ENCODE results near the gene TLCD3B.

The TLCD3B gene

DNA sequence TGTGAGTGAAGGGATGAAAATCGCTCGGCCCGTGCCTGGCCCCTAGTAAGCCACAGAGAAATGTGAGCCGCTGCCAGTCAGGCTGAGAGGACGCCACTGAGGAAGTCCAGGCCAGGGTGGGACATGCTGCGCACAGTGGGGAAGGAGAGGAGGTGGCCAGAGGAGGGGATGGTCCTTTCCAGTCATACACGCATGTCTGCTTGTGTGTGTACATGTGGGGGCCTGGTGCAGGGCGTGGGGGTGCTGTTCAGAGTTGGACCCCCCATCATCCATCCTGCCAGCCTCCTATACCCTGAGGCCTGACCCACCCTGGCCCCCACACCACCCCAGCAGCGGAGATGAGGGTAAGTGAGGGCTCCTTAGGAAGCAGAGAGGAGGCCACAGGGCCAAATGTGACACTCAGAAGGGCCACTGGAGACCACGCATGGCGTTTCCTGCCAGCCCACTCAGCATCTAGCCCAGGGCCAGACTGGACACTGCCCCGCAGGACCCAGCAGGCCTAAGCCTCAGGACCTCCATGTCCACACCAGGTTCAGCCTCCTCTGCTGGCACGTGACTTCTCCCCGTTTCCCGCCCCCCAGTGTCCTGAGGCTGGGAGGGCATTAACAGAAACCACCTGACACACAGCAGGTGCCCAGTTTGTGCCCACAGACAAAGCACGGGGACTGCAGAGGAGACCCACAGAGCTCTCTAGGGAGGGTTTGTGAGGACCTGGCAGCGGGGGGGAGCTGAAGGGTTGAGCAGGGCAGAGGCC is 27.2 kb downstream of the TLCD3B start:
- no peak for DNase-seq

DNA sequence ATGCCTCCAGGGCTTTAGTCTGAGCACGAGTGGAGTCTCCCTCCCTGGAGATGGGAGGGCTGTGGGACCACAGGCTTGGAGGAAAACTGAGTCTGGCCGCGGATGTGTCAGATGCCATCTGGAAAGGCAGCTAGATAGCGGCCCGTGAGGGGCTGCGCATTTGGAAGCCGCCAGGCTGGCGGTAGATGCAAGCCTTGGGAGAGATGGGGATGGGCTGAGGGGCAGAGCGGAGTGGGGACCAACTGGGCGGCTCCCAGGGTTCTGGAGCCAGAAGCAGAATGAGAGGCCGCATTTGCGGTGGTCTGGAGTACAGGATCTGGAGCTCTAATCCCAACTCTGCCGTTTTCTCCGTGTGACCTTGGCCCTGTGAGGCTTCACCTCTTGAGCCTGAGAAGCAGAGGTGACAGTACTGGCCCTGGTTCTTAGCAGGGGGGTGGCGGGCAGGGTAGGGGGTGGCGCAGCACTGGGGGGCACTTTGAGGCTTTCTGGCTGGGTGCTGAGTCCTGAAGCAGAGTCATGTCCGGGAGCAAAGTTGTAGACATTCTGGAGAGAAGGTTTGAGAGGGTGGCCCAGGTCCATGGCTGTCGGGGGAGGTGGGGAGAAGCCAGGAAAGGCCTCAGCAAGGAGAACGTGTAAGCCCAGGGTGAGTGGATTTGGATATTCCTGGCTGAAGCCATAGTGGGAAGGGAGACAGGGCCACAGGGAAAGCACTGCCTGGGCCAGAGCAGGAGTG is 28.3 kb downstream of the TLCD3B start:
- DNase-seq = no peak

- no peak for DNase-seq
These were observed 30.1 kb downstream of the TLCD3B start for GRCh38 chr16:30000735-30001631.

GRCh38 chr16:29999605-30000004 is 31.5 kb downstream of the TLCD3B start:
- no peak for DNase-seq

DNA sequence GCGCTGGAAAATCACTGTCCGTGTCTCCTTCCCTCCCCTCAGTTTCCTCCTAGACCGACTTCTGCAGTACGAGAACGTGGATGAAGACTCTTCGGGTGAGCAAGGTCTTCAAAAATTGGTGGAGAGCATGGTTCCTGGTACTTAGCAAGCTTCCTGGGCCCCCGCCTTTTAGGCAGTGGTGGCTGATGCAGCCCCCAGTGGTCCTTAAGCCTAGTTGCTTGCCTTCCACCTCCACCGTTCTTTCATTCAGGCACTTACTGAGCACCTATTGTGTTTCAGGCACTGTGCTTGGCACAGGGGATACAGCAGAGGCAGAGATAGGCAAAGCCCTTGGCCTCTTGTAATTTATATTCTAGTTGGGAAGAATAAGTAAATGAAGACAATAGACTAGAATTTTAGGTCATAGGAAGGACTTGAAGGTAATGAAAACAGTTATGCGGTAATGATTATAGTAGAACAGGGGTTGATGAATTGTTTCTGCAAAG is 34.3 kb downstream of the TLCD3B start:
- DNase-seq = no peak

DNA sequence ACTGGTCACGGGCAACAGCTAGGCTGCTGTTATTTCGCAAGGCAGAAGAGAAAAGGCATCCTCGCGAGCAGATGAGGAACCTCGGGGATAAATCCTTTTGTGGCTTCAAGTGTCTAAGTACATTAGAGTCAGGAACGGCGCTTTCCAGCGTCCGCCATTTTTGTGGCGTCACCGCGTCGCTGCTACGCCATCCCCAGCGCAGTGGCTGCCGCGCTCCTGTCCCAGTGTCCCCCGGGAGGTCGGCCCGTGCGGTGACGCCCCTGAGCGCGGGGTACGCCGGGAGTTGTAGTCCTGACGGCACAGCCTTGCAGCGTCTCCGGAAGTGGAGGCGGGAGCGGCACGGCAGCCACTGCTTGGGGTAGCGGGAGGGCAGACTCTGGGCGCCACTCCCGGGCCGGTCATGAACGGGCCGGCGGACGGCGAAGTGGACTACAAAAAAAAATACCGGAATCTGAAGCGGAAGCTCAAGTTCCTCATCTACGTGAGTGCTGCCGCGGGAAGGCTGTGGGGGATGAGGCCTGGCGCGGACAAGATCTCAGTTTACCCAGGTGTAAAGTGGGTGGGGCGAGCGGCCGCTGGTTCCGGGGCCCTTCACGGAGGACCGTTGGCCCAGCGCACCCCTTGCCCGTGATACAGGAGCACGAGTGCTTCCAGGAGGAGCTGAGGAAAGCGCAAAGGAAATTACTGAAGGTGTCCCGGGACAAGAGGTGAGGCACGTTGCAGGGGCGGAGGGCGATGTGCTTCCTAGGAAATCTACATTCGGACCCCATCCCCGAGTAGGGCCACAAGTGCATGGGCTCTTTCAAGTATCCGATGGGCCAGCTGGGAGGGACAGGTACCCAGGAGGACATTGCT is 34.9 kb downstream of the TLCD3B start, which contains the start of gene INO80E:
INO80E (plus strand) TSS at position 331 of the 855 bp plus-strand sequence; CDS start at position 401, 70 bp downstream.
- peak; percentile 99 for DNase-seq

DNA sequence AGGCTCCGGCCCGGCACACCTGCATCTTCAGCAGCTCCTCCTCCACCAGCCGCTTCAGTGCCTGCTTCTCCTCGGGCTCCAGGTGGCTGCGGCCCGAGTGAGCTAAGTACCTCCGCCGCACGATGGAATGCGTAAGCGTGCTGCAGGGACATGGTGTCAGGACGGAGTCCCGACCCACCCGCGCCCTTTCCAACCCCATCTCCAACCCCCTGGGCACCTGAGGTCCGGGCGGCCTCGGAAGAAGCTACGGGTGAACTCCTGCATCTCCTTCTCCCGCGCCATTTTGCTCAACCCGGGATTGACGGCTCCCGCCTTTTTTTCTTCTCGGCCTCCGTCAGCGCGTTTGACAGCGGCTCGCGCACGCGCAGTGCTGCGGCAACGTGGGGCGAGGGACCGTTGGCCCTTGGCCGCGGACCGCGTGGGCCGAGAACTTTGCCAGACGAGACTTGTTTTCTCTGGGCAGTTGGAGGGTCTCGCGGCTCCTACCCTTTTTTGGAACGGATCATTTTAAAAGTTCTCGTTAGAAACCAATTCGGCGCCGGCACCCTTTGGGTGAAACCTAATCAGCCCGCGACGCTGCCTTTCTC is 35.7 kb downstream of the TLCD3B start, which contains the start of gene HIRIP3:
HIRIP3 (minus strand) TSS at position 294 of the 587 bp plus-strand sequence; CDS start at position 282, 12 bp downstream.
- peak; percentile 88 for DNase-seq

- peak; percentile 79 for DNase-seq
These were observed 36.3 kb downstream of the TLCD3B start for GRCh38 chr16:29994600-29995323.

DNA sequence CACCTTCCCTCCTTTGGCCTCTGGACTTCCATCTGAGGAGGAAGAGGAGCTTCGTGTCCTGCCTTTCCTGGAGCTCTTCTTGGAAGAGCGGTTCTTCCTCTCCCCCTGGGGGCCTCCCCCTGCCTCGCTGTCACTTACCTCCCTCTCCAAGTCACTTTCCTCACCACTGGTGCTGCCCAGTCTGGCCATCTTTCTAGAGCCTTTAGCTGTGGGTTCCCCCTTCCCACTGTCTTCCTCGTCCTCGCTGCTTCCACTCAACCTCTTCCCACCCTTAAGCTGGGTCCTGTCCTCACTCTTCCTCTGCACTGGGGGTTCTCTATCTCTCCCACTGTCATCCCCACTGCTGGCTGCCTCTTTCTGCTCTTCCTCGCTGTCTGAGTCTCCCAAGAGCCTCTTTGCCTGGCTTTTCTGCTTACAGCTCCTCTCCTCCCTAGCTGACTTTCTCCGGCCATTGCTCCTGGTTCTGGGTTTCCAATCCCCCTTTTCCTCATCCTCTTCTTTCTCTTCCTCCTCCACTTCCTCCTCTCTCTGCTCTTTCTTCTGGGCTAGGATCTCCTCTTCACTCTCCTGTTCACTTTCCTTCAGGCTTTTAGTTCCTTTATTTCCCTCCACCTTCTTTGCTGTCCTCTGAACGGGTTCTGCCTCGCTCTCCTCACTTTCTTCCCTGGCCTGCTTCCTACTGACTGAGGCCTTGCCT is 37.0 kb downstream of the TLCD3B start:
- DNase-seq = no peak

- DNase-seq = no peak
These were observed 37.7 kb downstream of the TLCD3B start for GRCh38 chr16:29993191-29993902.

GRCh38 chr16:29992344-29992967 is 38.6 kb downstream of the TLCD3B start:
- DNase-seq = no peak

DNA sequence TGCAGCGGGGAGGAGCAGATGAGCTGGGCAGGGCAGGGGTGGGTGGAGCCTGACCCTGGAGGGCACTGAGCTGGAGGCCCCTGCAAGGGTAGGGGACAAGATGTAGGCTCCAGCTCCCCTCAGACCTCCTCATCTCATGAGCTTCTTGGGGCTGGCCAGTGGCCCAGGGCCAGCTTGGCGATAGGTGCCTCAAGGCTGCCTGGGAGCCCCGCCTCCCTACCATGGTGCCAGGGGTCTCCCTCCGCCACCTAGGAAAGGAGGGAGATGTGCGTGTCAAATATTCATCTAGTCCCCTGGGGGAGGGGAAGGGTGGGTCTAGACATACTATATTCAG is 39.5 kb downstream of the TLCD3B start:
- no peak for DNase-seq

GRCh38 chr16:29990883-29991570 is 40.0 kb downstream of the TLCD3B start:
- no peak for DNase-seq

- DNase-seq = no peak
These were observed 41.0 kb downstream of the TLCD3B start for GRCh38 chr16:29990034-29990433.

DNA sequence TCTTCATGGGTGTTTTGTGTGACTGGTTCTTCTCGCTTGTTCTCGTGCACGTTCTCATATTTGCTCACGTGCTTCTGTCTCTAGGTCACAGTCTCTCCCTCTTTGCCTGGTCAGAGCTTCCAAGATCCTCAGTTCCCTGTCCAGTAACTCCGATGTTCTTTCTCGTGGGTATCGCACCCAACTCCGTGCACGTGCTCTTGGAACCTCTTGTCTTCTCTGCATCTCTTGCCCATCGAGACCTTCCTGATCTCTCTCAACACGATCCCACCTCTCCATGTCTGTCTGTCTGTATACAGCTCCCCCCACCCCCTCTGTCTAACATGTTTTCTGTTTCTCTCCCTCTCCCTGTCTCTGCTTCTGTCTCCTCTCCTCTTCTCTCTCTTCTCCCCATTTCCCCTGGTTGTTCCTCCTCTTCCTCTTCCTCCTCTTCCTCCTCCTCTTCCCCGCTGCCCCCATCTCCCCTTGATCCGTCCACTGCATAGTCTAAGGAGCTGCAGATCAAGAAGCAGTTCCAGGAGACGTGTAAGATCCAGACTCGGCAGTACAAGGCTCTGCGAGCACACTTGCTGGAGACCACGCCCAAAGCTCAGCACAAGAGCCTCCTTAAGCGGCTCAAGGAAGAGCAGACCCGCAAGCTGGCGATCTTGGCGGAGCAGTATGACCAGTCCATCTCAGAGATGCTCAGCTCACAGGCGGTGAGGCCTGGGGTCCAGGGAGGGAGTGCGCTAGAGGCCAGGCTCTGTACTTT is 41.8 kb downstream of the TLCD3B start:
- no peak for DNase-seq

GRCh38 chr16:29988346-29989075 is 42.6 kb downstream of the TLCD3B start:
- DNase-seq = no peak

Measured in activated CD4-positive, CD25-positive, alpha-beta regulatory T cell treated with anti-CD3 and anti-CD28 coated beads, Interleukin-2, amount 50 U/mL, for 72 hours (primary cell).